SIG-M5 treated with dmso at 0.1 percent for 504 hours (cell line): ENCODE measurements around the gene ASCC3.

ENCODE experiments used
- DNase-seq: peaks from one replicate; lab custom pipeline; 2025; ENCODE audit not compliant: unreplicated experiment; lab: John Stamatoyannopoulos, UW

Gene ASCC3

DNA sequence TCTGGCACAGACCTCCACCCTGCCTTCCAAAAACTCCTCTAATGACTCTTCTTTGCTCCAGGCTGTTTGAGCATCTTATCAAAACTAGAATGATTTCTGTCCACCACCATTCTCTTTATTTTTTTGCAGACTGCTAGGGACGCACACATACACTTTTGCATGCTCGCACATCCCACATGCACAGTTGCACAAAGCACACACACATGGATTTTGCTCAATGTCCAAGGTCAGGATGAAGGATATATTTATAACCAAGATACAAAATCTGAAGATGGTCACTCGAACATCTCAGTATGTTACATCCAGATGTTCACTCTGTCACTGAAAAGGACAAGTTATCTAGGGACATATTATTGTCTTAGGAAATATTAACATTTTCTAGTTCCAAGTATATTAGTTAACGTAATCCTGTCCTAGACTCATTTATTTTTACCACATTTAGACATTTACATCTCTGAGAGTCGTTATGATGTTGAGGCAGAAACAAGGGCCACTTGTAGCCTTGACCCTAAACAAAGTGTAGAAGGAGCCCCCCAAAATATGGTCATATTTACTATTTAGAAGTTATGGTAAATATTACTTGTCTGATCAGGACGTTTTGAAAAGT is 413.0 kb downstream of the ASCC3 start:
- DNase-seq, result no peak

DNA sequence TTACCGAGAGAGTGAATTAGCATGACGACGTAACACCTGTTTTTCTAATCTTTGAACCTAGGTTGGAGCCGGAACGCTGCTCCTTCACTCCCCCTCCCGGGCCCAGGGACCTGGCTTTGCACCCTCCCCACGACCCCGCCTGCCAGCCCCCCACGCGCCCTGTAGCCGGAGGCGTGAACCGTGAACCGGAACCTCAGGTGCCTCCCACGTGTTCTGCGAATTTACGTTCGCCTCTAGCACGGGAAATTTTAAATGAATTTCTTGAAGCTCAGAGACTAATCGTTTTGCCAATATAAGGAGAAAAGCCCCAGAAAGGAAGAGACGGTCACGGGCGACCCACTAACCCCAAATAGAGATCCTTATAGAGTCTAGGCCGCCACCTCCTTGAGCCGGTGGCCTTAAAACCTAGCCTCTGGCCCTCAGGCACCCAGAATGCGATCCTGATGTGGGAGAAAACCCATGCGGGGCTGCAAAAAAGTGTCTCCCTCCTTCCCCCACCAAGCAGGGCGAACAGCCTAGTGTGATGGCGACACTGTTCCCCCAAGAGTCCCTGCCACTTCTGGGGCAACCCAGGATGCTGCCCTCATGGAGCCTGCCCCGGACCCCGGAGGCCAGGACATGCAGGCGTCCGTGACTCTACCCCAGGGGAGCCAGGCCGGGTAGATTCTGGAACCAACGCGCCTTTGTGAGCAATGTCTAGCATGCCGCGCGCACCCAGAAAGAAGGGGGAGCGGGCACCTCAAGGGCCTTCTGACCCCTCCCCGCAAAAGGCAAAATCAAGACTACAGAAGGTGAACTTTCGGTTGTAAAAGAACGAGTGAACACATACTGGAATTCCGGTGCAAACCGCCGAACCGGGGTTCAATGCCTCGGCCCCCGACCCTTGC is 413.8 kb downstream of the ASCC3 start:
- DNase-seq, result no peak

DNA sequence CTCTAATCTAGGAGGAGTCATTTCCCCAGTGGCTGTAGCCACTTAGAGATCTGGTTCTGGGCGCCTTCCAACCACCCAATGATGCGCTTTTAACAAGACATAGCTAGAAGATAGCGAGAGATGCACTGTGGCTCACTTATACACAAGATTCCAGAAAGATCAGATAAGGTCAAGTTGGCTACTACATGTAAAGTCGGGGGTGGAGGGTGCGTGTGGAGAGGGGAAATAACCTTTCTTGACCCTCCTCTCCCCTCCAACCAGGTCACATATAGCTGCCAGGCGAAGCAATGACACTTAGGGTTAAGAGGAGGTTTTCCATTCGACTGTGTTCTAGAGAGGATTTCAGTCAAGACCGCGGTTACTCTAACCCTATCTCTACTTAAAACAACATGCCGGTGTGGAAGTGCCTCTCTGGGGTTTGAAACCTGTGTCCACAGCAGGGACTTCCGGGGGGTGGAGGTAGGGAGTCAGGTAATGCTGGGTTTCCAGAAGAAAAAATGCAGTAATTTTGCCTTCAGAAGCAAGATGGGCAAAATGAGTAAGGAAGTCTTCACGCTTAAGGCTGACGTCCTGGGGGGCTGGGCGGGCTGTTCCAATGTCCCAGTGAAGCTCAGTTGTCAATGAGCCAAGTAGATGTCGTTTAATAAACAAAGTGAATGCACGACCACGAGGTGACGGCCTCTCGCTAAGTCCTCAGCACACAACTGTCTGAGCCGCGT is 414.6 kb downstream of the ASCC3 start:
- no peak for DNase-seq

DNA sequence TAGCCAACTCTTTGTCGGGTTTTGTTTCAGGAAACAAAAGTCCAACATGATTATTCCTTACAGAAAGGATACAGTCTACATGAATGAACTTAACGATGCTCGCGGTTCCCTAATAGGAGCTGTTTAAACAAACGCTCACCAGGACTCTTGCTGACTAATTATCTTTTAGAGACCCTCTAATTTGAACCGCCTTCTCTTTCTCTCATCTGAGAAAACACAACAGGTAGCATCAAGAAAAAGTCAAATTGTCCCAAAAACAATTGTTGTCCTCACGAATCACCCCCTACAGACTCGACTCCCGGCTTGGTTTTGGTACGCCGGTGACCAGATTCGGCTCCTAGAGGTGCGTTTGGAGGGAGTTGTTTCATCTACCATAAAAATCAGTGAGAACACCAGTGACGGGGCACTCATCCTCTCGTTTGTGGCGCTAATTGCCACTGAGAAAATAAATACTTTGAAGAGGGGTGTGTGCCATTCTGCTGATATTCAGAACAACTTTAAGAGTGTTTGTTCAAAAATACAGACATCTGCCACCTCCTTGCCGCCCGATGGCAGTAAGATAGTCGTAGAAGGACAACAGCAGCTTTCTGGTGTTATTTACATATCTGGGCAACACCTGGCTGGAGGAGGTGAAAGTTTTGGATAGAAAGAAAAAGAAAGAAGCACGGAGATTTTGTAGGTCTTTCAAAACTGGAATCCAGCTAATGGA is 415.3 kb downstream of the ASCC3 start:
- DNase-seq, result no peak

DNA sequence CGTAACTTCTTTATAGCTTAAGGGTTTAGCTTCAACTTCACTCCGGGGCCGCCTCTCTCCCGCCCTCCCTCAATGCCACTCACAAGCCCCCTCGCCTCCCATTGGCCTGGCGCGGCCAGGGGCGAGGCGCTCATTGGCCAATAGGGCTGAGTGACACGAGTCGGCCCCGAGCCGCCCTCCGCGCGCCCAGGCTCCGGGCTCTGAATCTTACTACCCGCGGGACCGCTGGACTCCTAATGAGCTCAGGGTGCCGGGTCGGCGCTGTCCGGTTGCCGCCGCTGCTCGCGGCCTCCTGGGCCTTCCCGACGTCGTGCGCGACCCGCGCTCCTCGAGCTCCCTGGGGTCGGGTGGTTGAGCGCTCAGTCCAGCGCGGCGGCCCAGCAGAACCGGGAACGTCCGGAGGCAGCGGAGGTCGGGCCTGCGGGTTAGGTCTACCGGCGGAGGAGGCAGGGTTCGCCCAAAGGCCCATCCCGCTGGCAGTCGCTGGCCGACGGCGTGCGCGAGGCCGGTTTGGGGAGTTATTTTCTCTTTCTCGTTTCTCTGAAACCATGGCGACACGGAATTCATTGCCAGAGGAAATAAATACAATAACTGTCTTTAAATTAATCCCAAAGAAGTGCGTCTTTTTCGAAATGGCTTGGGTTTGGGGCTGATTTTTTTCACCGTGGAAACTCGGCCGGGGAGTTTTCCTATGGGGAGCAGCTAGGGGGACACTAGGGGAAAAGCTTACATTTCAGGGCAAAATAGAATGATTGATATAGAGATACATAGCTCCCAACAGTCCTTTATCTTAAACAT is 416.0 kb downstream of the ASCC3 start, which contains the start of gene SIM1:
Gene SIM1 (minus strand): TSS at position 19 of the 798 bp plus-strand sequence. CDS start 1,453 bp downstream, outside the sequence.
- DNase-seq, result no peak

DNA sequence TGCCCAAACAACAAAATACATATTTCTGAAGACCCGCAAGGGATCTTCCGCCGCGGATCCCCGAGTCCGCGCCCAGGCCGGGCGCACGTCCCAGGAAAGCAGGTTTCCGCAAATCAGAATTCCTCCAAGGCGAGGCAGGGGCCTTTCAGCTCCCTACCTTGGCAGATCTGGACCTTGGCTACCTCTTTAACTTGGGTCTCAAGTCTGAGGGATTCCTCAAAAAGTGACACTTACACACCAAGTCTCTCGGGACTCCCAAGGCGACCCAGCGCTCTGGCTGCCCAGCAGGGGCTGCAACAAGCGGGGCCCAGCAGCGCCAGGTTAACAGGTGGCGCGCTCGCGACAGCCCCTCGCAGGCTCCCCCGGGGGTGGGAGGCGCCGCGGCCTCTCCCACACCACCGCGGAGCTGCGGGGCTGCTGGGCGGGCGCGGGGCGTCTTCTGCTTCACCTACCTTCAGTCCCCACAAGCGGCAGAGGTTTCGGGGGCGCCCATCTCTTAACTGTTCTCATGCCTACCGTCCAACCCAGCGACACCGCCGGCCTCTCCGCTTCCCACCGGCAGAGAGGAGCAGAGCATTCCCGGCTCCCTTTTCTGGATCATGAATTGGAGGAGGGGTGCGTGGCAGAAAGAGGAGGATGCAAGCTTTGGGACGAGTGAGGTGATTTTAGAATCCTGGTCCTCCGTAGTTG is 416.8 kb downstream of the ASCC3 start:
- no peak for DNase-seq

DNA sequence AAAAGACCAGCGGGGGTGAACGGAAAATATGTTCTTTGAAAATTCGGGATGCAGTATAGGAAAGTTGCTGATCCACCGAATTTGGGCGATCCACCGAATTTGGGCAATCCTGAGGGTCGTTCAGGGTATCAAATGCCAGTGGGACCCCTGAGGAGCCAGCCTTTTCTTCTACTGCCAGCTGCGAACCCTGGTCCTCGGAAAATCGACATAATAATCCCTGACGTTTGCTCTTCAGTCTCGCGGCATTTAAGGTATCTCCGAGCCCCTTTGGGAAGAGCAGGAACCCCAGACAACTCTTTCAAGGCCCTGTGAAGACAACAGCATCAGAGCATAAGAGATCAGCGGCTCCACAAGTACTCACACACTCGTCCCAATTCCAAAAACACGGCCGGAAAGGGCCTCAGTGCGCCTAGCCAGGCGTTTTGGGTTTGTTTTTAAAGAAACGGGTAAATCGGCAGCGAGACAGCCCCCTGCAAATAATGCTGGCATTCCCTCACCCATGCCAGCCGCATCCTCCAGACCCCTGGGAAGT is 417.4 kb downstream of the ASCC3 start:
- DNase-seq, result no peak

DNA sequence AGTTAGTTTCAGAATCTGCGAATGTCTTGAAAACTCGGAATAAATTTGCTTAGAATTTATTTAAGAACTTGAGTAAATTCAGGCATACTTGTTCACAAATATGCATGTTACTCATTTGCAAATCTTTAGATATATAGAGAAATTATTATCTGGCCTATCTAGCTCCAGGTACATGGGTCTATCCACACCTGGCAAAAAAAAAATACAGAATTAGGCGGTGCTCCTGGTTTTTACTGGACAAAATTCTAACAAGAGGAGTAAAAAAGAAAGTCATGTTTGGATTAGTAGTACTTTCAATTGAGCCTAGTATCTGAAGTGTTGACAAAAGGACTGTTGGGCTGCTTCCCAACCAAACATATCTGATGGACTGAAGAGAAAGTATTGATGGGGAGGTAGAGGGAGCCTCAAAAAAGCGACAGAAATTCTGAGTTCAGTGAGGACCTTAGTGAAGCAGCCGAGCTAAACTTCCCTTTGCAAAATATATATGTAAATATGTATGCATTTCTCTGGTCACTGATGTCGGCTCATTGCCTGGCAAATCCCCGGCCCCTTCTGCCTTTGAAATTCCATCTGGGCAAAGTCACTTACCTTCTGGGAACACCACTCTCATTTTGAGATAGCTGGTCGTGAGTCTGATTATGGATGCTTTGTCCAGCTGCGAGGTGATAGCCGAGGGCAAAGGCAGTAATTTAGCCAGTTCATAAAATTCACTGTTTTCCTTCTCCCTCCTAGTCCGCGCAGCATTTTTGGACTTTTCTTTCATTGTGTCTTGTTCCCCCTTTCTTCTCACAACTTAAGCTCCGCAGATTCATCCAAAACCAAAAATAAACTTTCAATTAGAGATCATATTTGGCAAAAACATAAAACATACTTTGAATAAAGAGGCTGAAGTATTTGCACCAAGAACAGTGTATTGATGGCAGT is 418.2 kb downstream of the ASCC3 start:
- DNase-seq, result no peak

DNA sequence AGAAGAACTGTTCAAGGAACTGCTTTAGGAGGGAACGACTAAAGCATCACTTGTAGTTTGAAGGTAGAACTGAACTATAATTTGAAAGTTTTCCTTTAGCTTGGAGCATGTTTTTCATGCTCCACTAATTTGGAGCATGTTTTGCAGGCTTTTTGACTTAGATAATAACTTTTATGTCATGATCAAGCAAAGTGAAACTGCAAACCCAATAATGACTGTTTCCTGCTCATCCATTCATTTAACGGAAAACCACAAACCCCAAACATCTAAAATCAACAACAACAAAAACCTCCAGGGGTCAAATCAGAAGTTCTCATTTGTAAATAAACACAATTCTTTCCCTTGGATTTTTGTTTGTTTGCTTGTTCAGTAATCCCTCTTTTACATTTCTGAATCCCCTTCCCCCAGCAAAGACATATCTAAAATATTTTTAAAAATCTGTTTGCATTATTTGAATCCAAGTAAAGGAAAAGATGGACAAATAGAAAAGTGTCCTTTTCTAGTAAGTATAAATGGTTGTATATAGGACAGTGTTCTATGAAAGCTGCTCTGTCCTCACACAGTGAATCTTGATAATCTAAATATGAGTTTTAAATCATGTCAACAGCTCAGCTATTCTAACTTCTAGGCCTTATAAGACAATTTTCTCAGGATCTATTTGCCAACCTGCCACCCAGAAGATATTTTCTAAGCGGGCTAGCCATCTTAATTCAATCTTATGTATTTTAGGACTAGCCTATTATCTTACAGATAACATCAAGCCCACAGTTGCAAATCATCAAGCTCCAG is 419.0 kb downstream of the ASCC3 start:
- DNase-seq, result no peak

DNA sequence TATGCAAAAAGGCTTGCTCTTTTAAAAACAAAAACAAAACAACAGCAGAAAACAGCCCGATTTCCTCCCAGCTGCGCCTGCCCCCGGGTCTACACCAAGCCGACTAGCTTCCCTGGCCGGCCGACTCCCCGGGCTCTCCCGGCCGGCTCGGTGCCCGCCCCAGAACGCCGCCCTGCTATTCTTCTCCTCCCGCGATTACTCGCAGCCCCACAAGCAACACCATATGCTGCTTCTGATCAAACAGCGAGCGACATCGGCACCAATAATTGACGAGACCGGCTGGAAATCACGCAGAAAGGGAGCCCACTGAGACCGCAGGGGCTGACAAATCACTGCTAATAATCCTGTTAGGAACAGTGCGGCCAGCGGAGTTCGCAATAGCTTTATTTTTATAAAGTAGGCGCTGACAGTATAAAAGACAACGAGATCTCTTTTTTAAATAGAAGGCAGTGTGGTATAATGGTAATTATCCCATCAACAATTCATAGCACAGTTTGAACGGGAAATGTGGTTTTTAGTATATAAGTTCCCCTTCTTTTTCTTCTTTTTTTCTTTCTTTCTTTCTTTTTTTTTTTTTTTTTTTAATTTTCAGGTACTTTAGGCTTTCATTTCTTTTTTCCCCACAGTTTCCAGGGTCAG is 419.7 kb downstream of the ASCC3 start:
- no peak for DNase-seq

DNA sequence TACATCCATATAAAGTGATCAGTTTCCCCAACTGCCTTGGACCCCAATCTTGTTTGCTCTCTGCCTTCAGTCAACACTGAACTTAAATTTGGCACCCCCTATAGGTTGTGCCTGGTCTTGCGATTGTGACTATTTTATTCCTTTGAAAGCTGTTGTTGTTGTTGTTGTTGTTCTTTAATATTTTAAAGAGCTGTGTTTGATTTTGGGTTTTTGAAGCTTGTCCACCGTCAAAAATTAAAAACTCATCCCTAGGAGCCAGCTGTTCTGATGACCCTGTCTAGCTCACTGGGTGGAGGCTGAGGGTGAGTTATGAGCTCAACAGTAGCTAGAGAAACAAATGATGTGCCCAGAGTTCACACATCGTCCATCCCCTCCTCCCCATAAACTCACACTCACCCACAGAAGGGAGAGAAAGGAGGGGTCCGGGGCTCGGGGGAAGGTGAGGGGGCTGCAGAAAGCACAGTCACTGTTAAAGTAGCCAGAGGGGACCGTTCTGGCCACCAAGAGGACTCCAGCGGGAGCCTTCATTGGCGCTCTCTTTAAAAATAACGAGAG is 420.4 kb downstream of the ASCC3 start:
- DNase-seq, result no peak

DNA sequence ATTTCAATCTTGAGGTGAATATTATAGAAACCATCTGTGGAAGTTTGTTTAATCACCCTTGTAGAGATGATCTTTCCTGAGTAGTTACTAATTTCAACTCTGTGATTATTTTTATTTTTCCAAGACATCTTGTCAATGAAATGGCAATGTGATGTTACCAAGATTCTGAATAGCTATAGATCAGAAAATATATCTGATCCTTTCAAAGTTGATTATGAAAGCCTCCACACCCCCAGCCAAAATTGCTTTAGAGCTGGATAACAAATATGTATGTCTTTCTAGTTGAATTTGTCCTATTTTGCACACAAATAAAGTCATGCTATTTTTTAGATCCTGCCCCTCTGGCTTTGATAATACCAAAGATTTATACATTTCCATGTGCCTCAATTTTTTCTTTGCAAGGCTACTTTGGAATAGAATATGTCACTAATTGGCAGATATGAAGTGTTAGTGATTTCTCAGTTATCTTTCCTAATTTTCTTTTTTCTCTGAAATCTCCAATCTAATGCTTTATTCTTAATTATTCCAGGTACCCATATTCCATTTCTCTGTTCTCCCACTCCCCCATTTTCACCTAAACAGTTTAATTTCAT is 421.4 kb downstream of the ASCC3 start:
- DNase-seq, result no peak

DNA sequence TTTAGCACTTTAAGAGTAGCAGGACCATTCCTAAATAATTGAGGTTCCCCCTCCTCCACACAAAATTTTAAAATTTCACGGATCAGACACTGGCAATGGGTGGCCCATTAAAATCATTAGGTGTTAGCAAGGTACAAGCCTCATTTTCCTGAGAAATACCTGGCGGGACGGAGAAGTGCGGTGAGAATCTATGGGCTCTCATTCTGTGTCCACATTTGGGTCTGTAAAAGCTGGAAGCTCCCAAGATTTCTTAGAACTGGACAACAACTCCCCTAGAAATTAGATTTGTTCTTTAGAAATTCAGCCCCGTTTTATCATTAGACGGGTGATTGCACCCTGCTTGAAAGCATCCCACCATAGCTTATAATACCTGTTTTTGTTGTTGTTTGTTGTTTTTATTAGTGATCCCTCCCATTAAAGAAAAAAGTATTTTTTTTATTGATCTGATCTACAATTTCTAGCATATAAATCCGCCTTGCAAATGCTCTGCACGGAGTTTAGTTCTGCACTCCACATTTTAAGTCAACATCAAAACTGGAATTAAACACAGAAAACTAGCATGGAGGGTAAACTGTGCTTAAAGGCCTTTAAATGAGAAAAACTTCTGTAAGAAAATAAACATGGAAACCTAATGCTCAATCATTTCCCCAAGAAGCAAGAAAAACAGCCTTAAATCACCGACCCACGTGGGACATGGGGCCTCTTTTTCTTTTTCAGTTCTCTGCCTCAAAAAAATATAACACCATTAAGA is 422.1 kb downstream of the ASCC3 start:
- DNase-seq, result no peak
